ENCODE data around the gene RESP18.
"Not testable (repeated sequence)": the region's sequence is repeated elsewhere in the genome, so short reads cannot be mapped to it uniquely, and the experiment has no call there.

RESP18 gene

GRCh38 chr2:219290381-219291171 is 42.0 kb downstream of the RESP18 start:
- no peak for DNase-seq

- DNase-seq, result no peak
Observed at GRCh38 chr2:219289537-219290361, 42.8 kb downstream of the RESP18 start.

GRCh38 chr2:219289195-219289536 is 43.4 kb downstream of the RESP18 start:
- DNase-seq, result no peak

- no peak for DNase-seq
Observed at GRCh38 chr2:219287580-219288265, 44.8 kb downstream of the RESP18 start.

GRCh38 chr2:219287116-219287440 is 45.5 kb downstream of the RESP18 start:
- DNase-seq, result not testable (repeated sequence)

GRCh38 chr2:219286436-219287115 is 46.0 kb downstream of the RESP18 start:
- no peak for DNase-seq

GRCh38 chr2:219285894-219286425 is 46.6 kb downstream of the RESP18 start:
- no peak for DNase-seq

GRCh38 chr2:219285373-219285735 is 47.2 kb downstream of the RESP18 start:
- DNase-seq, result no peak

- DNase-seq, result no peak
Observed at GRCh38 chr2:219284501-219285372, 47.8 kb downstream of the RESP18 start.

GRCh38 chr2:219282943-219283581 is 49.5 kb downstream of the RESP18 start:
- DNase-seq, result no peak

- DNase-seq, result no peak
Observed at GRCh38 chr2:219282375-219282774, 50.2 kb downstream of the RESP18 start.

GRCh38 chr2:219281588-219281987 is 51.0 kb downstream of the RESP18 start:
- DNase-seq, result no peak

- DNase-seq, result no peak
Observed at GRCh38 chr2:219280651-219281050, 51.9 kb downstream of the RESP18 start.

GRCh38 chr2:219279916-219280516 is 52.5 kb downstream of the RESP18 start:
- DNase-seq, result no peak

GRCh38 chr2:219279151-219279915 is 53.2 kb downstream of the RESP18 start, which contains the start of gene DNAJB2:
Gene DNAJB2 (plus strand): TSS chr2:219279366. CDS start chr2:219279834, 468 bp downstream.
- DNase-seq, result peak; percentile 93 to 96

- DNase-seq, result no peak
Observed at GRCh38 chr2:219278655-219279150, 53.8 kb downstream of the RESP18 start.

GRCh38 chr2:219277703-219278654 is 54.6 kb downstream of the RESP18 start:
- peak; percentile 78 to 85 for DNase-seq

All from SHP77 (cell line).